Gastrocnemius medialis (tissue), 4 donors: Measurements from ENCODE around the gene NUFIP2. TPM values are rescaled to one million over a fixed set of nuclear protein-coding genes. Genes with fewer than 3 reads are reported as not detected.
A peak's percentile ranks its signal among the peaks of the same experiment; 100 is the strongest.
"Not testable (repeated sequence)": the region's sequence is repeated elsewhere in the genome, so short reads cannot be mapped to it uniquely, and the experiment has no call there.

ENCODE experiments used
- ATAC-seq, 2 donors: fragments of 150-250 bp; one replicate each; pipeline ENCODE4 v1.9.1; 2016
- DNase-seq, 2 donors: peaks; one replicate each; pipeline ENCODE4 v3.0.0-alpha.2; 2019
- H3K27ac ChIP-seq, 4 donors: fragments of 200-600 bp; sonication (generic); 1 replicate in 1 of 4; 2 replicates in 3 of 4; pipeline ENCODE4 v1.5.1; 2016 to 2018; ENCODE audit warnings: mild to moderate bottlenecking in 2 of 4, moderate library complexity in 1 of 4
- H3K27me3 ChIP-seq, 3 donors: fragments of 200-600 bp; sonication (generic) in 2 of 3; 1 replicate in 1 of 3; 2 replicates in 2 of 3; pipeline versions ENCODE4 v1.5.1 to v1.6.0; 2016 to 2019; ENCODE audit warnings: mild to moderate bottlenecking in 1 of 3, moderate library complexity in 1 of 3
- H3K36me3 ChIP-seq, 2 donors: fragments of 200-600 bp; sonication (generic) in 1 of 2; one replicate each; pipeline ENCODE4 v1.5.1; 2017 to 2018
- H3K4me1 ChIP-seq, 2 donors: fragments of 200-600 bp; sonication (generic) in 1 of 2; one replicate each; pipeline ENCODE4 v1.5.1; 2016 to 2017; ENCODE audit warnings: mild to moderate bottlenecking in 2 of 2
- H3K4me3 ChIP-seq, 4 donors: fragments of 200-600 bp; sonication (generic) in 3 of 4; 1 replicate in 1 of 4; 2 replicates in 3 of 4; pipeline ENCODE4 v1.5.1; 2016 to 2019; ENCODE audit warnings: mild to moderate bottlenecking in 2 of 4
- H3K9me3 ChIP-seq, 3 donors: fragments of 200-600 bp; sonication (generic) in 2 of 3; 1 replicate in 1 of 3; 2 replicates in 2 of 3; pipeline ENCODE4 v1.5.1; 2016 to 2019
- POLR2A ChIP-seq, 2 donors: fragments of 450-650 bp; IDR thresholded peaks; one replicate each; pipeline ENCODE4 v1.6.1; 2017; ENCODE audit warnings: antibody characterized with exemption in 2 of 2, mild to moderate bottlenecking in 2 of 2, moderate library complexity in 2 of 2
- in situ Hi-C, 4 donors: fragments of 200-750 bp; cut with MboI; loops; one replicate each; pipeline versions ENCODE4 v1.15.0 to v1.8.0; 2017; ENCODE audit warnings: low sequenced_read_pairs in 4 of 4
- intact Hi-C: fragments of 100-400 bp; cut with DNase I; formaldehyde crosslinking; loops from one replicate; pipeline ENCODE4 v1.15.1; 2023; ENCODE audit warnings: low total_unique reads
- total RNA-seq, 4 donors: library from RNA; depleted of rRNA; stranded (reverse); fragments of >200 nt; gene quantifications; one replicate each; pipeline versions ENCODE4 v1.1.0 to v1.2.3, GENCODE V29; 2016
- TF ChIP-seq, protein P1 (sequence below), 5 experiments: fragments of 450-650 bp in 3 of 5; fragments of 200-600 bp in 2 of 5; sonication (generic) in 2 of 5; IDR thresholded peaks in 4 of 5; conservative IDR thresholded peaks in 1 of 5; 1 replicate in 4 of 5; 2 replicates in 1 of 5; pipeline ENCODE4 v1.5.1; 2016 to 2019; ENCODE audit warnings: antibody characterized with exemption in 5 of 5, mild to moderate bottlenecking in 3 of 5, moderate library complexity in 3 of 5

Gene NUFIP2
- total RNA-seq: 10 to 100 TPM; 20.0 to 33.7 (median 27.8) TPM

GRCh38 chr17:29293890-29294579, at the start of gene NUFIP2:
TSS of gene NUFIP2 (minus strand) at chr17:29294148. CDS start at chr17:29294059, 89 bp downstream.
- in situ Hi-C loops (loop anchor here in 2 of 4 donors (10.0 to 25.0 kb wide), 2 partner anchors 132 to 149 kb away; no protein-coding TSS in a partner anchor), intact Hi-C loops (loop anchor here (1.0 to 5.0 kb wide), 4 partner anchors 97 to 649 kb away; partner anchors contain the start of genes BLTP2, PHF12 and TAOK1)
- ATAC-seq (peak; percentile 91 to 94), DNase-seq (peak; percentile 99)
- Histone ChIP-seq H3K4me1 (peaks cover 26 to 30% of the 10 kb centered on the region in 2 donors), H3K36me3 (peaks cover 0 to 4% of the 10 kb centered on the region in 2 donors), H3K4me3 (peak within 1 kb of the TSS; percentile 88 to 97 (median 95)), H3K27me3 (no peaks in the 10 kb centered on the region), H3K9me3 (no peaks in the 10 kb centered on the region), H3K27ac (peak within 1 kb of the TSS; percentile 95 to 100 (median 100))
- TF ChIP-seq POLR2A (IDR thresholded peaks at IDR 0.05): peak; percentile 100
- TF ChIP-seq, protein P1, sequence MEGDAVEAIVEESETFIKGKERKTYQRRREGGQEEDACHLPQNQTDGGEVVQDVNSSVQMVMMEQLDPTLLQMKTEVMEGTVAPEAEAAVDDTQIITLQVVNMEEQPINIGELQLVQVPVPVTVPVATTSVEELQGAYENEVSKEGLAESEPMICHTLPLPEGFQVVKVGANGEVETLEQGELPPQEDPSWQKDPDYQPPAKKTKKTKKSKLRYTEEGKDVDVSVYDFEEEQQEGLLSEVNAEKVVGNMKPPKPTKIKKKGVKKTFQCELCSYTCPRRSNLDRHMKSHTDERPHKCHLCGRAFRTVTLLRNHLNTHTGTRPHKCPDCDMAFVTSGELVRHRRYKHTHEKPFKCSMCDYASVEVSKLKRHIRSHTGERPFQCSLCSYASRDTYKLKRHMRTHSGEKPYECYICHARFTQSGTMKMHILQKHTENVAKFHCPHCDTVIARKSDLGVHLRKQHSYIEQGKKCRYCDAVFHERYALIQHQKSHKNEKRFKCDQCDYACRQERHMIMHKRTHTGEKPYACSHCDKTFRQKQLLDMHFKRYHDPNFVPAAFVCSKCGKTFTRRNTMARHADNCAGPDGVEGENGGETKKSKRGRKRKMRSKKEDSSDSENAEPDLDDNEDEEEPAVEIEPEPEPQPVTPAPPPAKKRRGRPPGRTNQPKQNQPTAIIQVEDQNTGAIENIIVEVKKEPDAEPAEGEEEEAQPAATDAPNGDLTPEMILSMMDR (IDR thresholded peaks at IDR 0.05 in 4 of 5, conservative IDR thresholded peaks at IDR 0.05 in 1 of 5): peak in 1 of 5 experiments; percentile 11

DNA sequence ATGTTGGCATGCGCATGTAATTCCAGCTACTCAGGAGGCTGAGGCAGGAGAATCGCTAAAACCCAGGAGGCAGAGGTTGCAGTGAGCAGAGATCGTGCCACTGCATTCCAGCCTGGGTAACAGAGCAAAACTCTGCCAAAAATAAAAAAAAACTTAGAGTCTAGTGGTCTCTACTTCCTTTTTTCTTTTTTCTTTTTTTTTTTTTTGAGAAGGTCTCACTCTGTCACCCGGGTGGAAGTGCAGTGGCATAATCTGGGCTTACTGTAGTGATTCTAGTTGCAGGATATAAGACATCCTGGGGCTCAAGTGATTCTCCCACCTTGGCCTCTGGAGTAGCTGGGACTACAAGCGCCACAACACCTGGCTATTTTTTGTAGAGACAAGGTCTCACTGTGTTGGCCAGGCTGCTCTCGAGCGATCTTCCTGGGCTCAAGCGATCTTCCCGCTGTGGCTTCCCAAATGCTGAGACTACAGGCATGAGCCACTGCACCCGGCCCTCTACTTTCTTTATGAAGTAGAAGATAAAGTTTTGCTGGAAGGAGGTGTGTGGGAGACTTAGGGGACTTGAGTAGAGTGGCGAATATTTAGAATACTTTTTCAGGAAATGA, 48.3 kb upstream of the NUFIP2 start:
- Histone ChIP-seq H3K4me3 (no peak overlapping the region), H3K27ac (no peak overlapping the region), H3K4me1 (no peaks in the 10 kb centered on the region), H3K27me3 (peaks cover 0 to 4% (median 0%) of the 10 kb centered on the region in 3 donors), H3K36me3 (no peaks in the 10 kb centered on the region), H3K9me3 (no peaks in the 10 kb centered on the region)
- intact Hi-C loops: no loop called here
- in situ Hi-C loops: no loop called here
- ATAC-seq (no peak), DNase-seq (no peak)
- TF ChIP-seq, protein P1 (IDR thresholded peaks at IDR 0.05 in 4 of 5, conservative IDR thresholded peaks at IDR 0.05 in 1 of 5): no peak
- TF ChIP-seq POLR2A (IDR thresholded peaks at IDR 0.05): no peak

DNA sequence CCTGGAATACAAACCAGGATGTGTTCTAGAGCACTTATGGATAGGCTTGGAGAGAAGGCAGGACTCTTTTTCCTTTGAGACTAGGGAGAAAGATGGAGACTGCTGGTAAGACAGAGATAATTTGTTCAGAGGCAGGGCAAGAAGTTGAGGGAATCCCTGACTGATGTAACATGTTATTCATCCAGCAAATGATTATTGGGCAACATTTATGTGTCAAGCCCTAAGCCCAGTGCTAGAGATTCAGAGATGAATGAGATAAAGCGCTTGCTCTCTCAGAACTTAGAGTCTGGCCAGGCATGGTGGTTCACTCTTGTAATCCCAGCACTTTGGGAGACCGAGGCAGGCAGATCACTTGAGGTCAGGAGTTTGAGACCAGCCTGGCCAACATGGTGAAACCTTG, 47.8 kb upstream of the NUFIP2 start:
- Histone ChIP-seq H3K27me3 (peaks cover 0 to 4% (median 0%) of the 10 kb centered on the region in 3 donors), H3K27ac (no peak overlapping the region), H3K9me3 (no peaks in the 10 kb centered on the region), H3K36me3 (no peaks in the 10 kb centered on the region), H3K4me3 (no peak overlapping the region), H3K4me1 (no peaks in the 10 kb centered on the region)
- DNase-seq: no peak
- ATAC-seq: no peak
- TF ChIP-seq, protein P1 (IDR thresholded peaks at IDR 0.05 in 4 of 5, conservative IDR thresholded peaks at IDR 0.05 in 1 of 5): no peak
- no peak for TF ChIP-seq POLR2A (IDR thresholded peaks at IDR 0.05)
- intact Hi-C loops: no loop called here
- in situ Hi-C loops: no loop called here

DNA sequence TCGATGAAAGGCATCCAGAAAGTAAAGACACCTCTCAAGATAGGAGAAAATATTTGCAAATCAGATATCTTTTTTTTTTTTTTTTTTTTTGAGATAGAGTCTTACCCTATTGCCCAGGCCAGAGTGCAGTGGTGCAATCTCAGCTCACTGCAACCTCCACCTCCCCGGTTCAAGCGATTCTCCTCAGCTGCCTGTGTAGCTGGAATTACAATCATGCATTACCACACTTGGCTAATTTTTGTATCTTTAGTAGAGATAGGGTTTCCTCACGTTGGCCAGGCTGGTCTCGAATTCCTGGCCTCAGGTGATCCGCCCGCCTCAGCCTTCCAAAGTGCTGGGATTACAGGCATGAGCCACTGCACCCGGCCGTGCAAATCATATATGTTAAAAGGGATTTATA, 45.1 kb upstream of the NUFIP2 start:
- H3K4me3 ChIP-seq, DNase-seq, H3K27ac ChIP-seq, H3K36me3 ChIP-seq, in situ Hi-C loops, H3K9me3 ChIP-seq, H3K27me3 ChIP-seq, ATAC-seq, H3K4me1 ChIP-seq, intact Hi-C loops: not testable (repeated sequence)

DNA sequence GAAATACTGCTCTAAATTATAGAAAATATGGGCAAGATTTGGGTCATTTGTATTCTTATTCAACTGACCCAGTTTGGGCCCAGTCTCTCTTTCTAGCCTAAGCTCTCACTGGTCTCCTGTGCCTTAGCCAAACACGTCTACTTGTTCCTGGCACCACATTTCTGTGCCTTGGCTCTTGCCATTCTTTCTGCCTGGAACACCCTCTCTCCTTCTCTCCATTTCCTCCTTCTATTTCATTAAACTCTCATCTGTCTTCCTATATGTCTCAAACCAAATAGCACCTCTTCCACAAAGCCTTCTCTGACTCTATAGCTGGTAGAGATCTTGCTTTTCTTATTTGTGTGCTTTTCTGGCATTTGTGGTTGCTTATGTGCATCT, 37.7 kb upstream of the NUFIP2 start:
- in situ Hi-C loops: no loop called here
- no peak for DNase-seq

More for the DNA sequence above, 37.7 kb upstream of the NUFIP2 start:
- no peaks in the 10 kb centered on the region for H3K36me3 ChIP-seq
- H3K27me3 ChIP-seq: no peaks in the 10 kb centered on the region
- H3K4me1 ChIP-seq: no peaks in the 10 kb centered on the region
- ATAC-seq: no peak
- no peak overlapping the region for H3K4me3 ChIP-seq
- H3K9me3 ChIP-seq: no peaks in the 10 kb centered on the region
- no peak overlapping the region for H3K27ac ChIP-seq
- TF ChIP-seq, protein P1 (IDR thresholded peaks at IDR 0.05 in 4 of 5, conservative IDR thresholded peaks at IDR 0.05 in 1 of 5): no peak
- TF ChIP-seq POLR2A (IDR thresholded peaks at IDR 0.05): no peak
- intact Hi-C loops: no loop called here
